Mesothelial cell of epicardium (in vitro differentiated cells): ENCODE measurements around the gene FAM168B. TPM values are rescaled to one million over a fixed set of nuclear protein-coding genes. Genes with fewer than 3 reads are reported as not detected.

Experiments
- DNase-seq, 2 experiments: peaks; one replicate each; pipeline ENCODE4 v3.0.0; 2021; ENCODE audit warnings: low spot score in 2 of 2; ENCODE audit not compliant: unreplicated experiment in 2 of 2
- H3K27ac Mint-ChIP-seq: 2 replicates; pipeline ENCODE4 v1.8.0; 2021; ENCODE audit warnings: mixed read lengths
- H3K27me3 Mint-ChIP-seq: 2 replicates; pipeline ENCODE4 v1.8.0; 2021; ENCODE audit warnings: low read depth, mixed read lengths
- H3K36me3 Mint-ChIP-seq: 2 replicates; pipeline ENCODE4 v1.8.0; 2021; ENCODE audit warnings: mixed read lengths
- H3K4me1 Mint-ChIP-seq: 2 replicates; pipeline ENCODE4 v1.8.0; 2021; ENCODE audit warnings: mixed read lengths
- H3K4me3 Mint-ChIP-seq: 2 replicates; pipeline ENCODE4 v1.8.0; 2021; ENCODE audit warnings: mild to moderate bottlenecking, moderate library complexity, mixed read lengths
- H3K9me3 Mint-ChIP-seq: 2 replicates; pipeline ENCODE4 v1.8.0; 2021; ENCODE audit warnings: mixed read lengths
- total RNA-seq: library from RNA; stranded (reverse); gene quantifications from 3 replicates; pipeline ENCODE4 v1.2.1, GENCODE V29; 2021
- TF ChIP-seq, protein P1 (sequence below): fragments of 200-600 bp; sonication (generic); IDR thresholded peaks from one replicate; pipeline ENCODE4 v1.5.0; 2021; ENCODE audit warnings: antibody characterized with exemption; ENCODE audit not compliant: unreplicated experiment

FAM168B gene
- total RNA-seq, 1 donor from 2014 or later: 114 TPM

- TF ChIP-seq, protein P1, sequence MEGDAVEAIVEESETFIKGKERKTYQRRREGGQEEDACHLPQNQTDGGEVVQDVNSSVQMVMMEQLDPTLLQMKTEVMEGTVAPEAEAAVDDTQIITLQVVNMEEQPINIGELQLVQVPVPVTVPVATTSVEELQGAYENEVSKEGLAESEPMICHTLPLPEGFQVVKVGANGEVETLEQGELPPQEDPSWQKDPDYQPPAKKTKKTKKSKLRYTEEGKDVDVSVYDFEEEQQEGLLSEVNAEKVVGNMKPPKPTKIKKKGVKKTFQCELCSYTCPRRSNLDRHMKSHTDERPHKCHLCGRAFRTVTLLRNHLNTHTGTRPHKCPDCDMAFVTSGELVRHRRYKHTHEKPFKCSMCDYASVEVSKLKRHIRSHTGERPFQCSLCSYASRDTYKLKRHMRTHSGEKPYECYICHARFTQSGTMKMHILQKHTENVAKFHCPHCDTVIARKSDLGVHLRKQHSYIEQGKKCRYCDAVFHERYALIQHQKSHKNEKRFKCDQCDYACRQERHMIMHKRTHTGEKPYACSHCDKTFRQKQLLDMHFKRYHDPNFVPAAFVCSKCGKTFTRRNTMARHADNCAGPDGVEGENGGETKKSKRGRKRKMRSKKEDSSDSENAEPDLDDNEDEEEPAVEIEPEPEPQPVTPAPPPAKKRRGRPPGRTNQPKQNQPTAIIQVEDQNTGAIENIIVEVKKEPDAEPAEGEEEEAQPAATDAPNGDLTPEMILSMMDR: no peak
- peaks cover 6% of the 10 kb centered on the region for H3K9me3 Mint-ChIP-seq
- peaks cover 8% of the 10 kb centered on the region for H3K4me1 Mint-ChIP-seq
- H3K27me3 Mint-ChIP-seq: peaks cover 14% of the 10 kb centered on the region
- no peaks in the 10 kb centered on the region for H3K36me3 Mint-ChIP-seq
- no peak overlapping the region for H3K27ac Mint-ChIP-seq
- DNase-seq: no peak
- no peak overlapping the region for H3K4me3 Mint-ChIP-seq
These were observed 62.7 kb downstream of the FAM168B start for GRCh38 chr2:131030478-131030971.

- no peak overlapping the region for H3K27ac Mint-ChIP-seq
- H3K4me1 Mint-ChIP-seq: peaks cover 6% of the 10 kb centered on the region
- DNase-seq: no peak
- no peaks in the 10 kb centered on the region for H3K36me3 Mint-ChIP-seq
- peaks cover 6% of the 10 kb centered on the region for H3K9me3 Mint-ChIP-seq
- H3K4me3 Mint-ChIP-seq: no peak overlapping the region
- TF ChIP-seq, protein P1: no peak
- peaks cover 18% of the 10 kb centered on the region for H3K27me3 Mint-ChIP-seq
These were observed 63.4 kb downstream of the FAM168B start for GRCh38 chr2:131029812-131030211.

DNA sequence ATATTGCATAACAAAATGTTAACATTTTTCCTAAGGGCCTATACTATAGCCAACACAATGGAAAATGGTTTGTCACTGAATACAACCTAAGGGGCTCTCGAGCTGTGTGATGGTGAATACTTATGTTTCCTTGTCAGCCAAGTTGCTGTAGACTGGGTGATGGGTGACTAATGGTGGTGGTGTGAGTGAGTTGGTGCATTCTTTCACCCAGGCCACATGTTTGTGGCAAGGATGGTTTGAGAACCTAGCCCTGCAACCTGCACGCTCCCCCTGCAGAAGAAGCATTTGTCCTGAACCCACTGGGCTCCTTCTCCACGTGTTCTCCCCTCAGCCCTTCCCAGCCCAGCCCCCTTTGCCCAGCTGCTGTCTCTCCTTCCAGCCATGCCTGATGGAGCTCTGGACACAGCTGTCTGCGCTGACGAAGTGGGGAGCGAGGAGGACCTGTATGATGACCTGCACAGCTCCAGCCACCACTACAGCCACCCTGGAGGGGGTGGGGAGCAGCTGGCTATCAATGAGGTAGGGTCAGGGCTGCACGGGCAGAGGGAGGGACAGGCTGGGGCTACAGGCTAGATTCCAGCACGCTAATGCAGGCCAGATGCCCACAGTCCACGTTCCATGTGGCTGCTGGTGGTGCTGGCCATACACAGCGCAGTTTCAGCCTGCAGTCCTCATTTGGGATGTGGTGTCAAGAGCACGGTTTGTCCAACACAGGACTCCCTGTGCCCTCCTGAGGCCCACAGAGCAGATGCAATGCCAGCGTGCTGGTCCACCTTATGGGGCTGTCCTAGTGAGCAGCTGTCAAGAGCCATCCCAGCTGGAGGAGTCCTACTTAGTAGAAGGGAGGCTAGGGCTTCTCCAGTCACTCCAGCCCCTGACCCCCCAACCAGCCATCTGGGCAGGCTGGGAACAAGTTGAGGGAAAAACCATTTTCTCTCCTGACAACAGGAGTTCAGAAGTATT, 65.4 kb downstream of the FAM168B start:
- DNase-seq: no peak
- H3K4me1 Mint-ChIP-seq: no peaks in the 10 kb centered on the region
- H3K4me3 Mint-ChIP-seq: no peak overlapping the region
- H3K27me3 Mint-ChIP-seq: peaks cover 12% of the 10 kb centered on the region
- H3K27ac Mint-ChIP-seq: no peak overlapping the region
- TF ChIP-seq, protein P1: no peak
- H3K36me3 Mint-ChIP-seq: no peaks in the 10 kb centered on the region
- peaks cover 6% of the 10 kb centered on the region for H3K9me3 Mint-ChIP-seq

DNA sequence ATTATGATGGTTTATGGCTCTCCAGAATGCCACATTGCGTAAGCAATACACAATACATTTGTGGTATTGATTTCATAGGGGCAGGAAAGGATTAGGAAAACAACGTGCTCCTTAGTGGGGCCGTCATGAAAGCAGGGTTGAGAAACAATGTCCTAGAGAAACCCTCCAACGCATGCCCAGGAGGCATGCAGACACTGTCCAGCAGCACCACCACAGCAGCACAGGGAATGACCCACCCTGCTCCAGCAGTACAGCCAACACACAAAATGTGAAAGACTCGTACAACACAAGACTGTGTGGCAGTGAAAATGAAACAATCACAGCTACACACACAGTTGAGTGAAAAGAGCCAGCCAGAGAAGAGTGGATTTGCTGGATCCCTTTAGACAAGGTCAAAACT, 66.3 kb downstream of the FAM168B start:
- Mint-ChIP-seq H3K36me3 (no peaks in the 10 kb centered on the region), H3K27me3 (peaks cover 8% of the 10 kb centered on the region), H3K27ac (no peak overlapping the region), H3K4me3 (no peak overlapping the region), H3K4me1 (no peaks in the 10 kb centered on the region), H3K9me3 (peaks cover 7% of the 10 kb centered on the region)
- TF ChIP-seq, protein P1: no peak
- no peak for DNase-seq

DNA sequence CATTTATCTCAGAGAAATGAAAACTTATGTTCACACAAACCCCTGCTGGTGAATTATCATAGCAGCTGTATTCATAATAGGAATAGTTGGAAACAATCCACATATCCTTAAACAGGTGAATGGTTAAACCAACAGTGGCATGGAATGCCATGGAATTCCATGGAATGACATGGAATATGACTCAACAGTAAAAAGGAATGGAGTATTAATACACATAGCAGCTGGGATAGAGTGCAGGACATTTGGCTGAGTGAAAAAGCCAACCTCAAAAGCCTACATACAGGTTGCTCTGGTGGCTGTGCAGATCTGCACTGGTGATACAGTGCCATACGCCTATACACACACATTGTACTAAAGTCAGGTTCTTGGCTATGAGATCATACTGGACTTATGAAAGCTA, 69.5 kb downstream of the FAM168B start:
- Mint-ChIP-seq H3K4me1 (no peaks in the 10 kb centered on the region), H3K36me3 (no peaks in the 10 kb centered on the region), H3K9me3 (peaks cover 12% of the 10 kb centered on the region), H3K4me3 (no peak overlapping the region), H3K27me3 (peaks cover 5% of the 10 kb centered on the region), H3K27ac (no peak overlapping the region)
- DNase-seq: no peak
- TF ChIP-seq, protein P1: no peak
